Activated T-helper 9 cell treated with anti-CD3 and anti-CD28 coated beads, Interleukin-2, amount 50 U/mL, for 16 hours (primary cell): Measurements from ENCODE around the gene FA2H.
"Not testable (repeated sequence)": the region's sequence is repeated elsewhere in the genome, so short reads cannot be mapped to it uniquely, and the experiment has no call there.

Source experiments
- DNase-seq: peaks from one replicate; pipeline ENCODE4 v3.0.0-alpha.2; 2020; ENCODE audit warnings: low read depth

Gene FA2H

GRCh38 chr16:74770831-74771526 lies 3.6 kb downstream of the FA2H start:
- DNase-seq = no peak

DNA sequence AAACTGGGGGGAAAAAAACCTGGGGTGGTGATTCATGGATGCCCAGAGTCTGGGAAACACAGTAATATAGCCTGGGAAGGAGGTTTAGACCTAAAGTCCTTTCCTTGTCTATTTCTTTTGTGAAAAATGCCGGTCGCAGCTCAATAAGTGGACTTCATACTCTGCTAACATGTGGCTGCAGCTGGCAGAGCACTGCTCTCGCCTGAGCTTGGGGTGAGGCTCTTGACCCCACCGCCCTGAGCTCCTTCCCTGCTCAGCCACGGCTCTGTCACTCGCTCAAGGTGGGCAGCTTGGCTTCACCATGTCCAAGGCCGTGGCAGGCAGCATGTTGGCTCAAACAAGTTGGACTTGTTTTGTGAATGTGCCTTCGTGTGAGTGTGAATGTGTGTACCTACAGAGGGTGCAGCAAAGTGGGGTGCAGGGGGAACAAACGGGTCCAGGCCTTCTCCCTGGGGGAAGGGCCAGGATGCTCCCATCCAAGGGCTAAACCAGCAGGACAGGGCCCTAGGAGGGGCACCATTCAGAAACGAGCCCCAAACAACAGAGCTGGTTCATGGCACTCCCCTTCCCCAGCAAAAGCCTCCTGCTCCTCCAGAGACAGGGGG lies 4.9 kb downstream of the FA2H start:
- DNase-seq = no peak

DNA sequence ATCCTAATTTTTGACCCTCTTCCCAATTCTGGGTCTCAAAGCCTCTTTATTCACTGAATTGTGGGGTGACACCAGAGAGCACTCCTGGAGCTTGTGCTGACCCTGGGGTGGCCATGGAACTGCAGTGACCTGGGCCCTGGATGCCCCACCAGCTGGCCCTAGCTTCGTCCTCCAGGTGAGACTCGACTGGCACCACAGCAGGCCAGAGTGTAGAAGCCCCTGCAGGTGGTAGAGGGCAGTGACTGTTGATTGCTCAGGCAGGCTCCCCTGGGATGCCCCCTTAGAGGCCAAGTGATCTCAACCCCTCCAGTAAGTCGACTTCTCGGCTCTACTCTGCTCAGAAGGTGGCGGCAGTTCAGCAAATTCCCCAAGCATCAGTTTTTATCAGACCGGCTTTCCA lies 6.4 kb downstream of the FA2H start:
- no peak for DNase-seq

DNA sequence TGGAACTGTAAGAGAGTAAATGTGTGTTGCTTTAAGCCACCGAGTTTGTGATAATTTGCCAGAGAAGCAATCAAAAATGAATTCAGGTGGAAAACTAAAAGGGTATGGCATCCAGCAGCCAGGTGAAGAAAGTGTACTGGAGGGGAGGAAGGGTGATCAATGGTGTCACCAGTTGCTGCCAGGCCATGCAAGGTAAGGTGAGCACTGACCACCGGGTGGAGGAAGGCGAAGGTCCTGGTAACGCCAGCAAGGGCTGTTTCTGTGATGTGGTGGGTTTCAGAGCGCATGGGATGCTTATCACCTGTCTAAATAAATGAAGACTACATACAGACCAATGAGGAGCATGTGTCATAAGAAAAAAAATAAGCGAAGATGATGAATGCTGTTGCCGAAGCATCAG lies 6.9 kb downstream of the FA2H start:
- DNase-seq = no peak

DNA sequence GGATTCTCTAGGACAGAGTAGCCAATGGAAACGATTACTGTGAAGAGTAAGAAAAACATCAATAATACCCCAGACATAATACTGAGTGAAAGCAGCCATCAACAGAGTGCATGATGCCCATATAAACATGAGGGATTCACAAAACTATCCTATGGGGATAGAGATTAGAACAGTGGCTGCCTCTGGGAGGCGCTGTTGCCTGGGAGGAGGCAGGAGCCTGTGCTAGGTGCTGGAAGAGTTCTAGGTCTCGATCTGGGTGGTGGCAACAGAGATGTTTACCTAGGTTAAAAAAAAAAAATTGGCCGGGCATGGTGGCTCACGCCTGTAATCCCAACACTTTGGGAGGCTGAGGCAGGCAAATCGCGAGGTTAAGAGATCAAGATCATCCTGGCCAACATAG lies 7.9 kb downstream of the FA2H start:
- DNase-seq = no peak

DNA sequence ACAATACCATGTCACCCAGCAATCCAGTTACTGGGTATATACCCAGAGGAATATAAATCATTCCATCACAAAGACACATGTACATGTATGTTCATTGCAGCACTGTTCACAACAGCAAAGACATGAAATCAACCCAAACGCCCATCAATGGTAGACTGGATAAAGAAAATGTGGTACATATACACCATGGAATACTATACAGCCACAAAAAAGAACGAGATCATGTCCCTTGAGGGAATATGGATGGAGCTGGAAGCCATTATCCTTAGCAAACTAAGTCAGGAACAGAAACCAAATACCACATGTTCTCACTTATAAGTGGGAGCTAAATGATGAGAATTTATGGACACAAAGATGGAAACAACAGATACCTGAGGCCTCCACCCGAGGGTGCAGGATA lies 10.4 kb downstream of the FA2H start:
- DNase-seq = not testable (repeated sequence)

DNA sequence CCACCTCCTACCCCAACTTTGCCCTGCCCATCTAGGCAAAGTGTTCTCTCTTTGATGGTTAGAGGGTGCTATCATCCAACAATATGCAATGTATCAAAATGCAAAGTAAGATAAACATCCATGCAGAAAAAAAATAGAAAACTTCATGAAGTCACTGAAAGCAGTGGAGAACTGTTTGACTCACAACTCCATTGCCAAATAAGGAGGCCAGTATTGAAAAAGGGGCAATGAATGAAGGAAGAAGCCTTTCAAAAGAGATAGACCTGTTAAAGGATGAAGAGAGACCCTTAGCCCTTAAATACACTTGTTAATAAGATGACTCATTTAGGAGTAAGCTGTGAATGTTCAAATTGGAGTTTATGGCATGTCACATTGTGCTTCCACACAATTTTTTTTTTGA lies 13.0 kb downstream of the FA2H start:
- no peak for DNase-seq

GRCh38 chr16:74760007-74760767 lies 14.4 kb downstream of the FA2H start:
- DNase-seq = no peak

DNA sequence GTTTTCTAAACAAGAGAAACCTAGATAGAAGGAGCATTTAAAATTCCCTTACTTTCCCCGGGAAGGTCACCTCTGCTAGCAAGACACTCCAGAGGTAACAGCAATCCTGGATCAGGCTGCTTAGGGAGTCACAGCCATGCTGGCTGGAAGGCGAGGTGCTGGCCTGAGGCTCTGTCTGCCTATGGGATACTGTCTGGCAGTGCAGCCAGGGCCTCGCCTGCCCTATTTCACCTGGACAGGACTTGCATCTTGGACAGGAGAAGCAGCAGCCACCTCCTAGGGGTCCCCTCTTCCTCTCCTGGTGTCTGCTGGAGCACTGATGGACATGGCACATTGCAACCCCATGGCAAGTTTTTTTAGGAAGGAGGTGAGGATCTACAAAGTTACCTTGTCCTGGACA lies 15.1 kb downstream of the FA2H start:
- no peak for DNase-seq

- DNase-seq = no peak
Measured at GRCh38 chr16:74758801-74759200, 15.8 kb downstream of the FA2H start.

GRCh38 chr16:74757349-74757748 lies 17.3 kb downstream of the FA2H start:
- no peak for DNase-seq

DNA sequence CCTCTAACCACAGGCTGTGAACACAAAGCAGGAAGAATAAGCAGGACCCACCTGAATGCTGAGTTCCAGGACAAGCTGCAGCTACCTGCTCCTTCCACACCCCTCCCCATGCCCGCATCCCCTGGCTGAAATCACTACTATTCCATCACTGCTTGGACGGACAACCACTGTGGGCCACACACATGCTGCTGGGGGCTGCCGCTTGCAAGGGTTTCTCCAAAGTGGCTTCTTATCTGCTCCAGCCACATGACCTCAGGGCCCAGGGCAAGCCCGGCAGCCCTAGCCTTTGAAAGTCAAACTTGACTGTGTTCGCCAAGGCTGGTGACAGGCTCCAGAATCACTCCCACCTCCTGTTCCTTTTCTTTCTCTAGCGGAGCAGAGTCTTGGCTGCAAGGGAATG lies 18.4 kb downstream of the FA2H start:
- no peak for DNase-seq

DNA sequence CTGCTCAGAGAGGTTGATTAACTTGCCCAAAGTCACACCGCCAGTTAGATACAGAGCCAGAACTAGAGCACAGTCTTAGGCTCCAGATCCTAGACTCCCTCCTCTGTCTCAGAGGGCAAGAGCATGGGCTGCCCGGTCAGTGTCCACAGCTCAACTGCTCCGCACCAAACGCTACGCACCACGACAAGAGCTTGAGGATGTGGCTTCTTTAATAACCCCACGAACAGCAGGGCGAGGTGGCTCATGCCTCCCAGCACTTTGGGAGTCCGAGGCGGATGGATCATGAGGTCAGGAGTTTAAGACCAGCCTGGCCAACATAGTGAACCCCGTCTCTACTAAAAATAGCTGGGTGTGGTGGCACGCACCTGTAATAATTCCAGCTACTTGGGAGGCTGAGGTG lies 21.4 kb downstream of the FA2H start:
- DNase-seq = no peak

DNA sequence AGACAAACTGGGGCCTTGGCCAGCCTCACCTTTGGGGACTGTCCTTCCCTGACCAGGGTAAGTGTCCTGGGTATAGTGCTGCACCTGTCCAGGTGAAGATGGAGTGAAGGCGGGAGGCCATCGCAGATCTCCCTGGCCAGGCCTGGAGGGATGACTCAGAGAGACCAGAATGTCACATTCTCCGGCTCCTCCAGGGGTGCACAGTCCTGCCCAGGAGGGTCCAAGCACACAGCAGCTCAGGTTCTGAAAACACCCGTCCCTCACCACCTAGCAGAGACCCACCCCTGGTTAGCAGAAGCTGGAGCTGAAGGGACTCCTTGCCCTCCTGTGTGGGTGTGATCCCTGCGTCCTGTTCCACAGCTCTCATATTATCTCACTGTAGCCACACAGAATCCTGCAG lies 21.9 kb downstream of the FA2H start:
- DNase-seq = no peak

- DNase-seq = no peak
Measured at GRCh38 chr16:74752258-74752657, 22.4 kb downstream of the FA2H start.

GRCh38 chr16:74751658-74752057 lies 23.0 kb downstream of the FA2H start:
- DNase-seq = no peak

DNA sequence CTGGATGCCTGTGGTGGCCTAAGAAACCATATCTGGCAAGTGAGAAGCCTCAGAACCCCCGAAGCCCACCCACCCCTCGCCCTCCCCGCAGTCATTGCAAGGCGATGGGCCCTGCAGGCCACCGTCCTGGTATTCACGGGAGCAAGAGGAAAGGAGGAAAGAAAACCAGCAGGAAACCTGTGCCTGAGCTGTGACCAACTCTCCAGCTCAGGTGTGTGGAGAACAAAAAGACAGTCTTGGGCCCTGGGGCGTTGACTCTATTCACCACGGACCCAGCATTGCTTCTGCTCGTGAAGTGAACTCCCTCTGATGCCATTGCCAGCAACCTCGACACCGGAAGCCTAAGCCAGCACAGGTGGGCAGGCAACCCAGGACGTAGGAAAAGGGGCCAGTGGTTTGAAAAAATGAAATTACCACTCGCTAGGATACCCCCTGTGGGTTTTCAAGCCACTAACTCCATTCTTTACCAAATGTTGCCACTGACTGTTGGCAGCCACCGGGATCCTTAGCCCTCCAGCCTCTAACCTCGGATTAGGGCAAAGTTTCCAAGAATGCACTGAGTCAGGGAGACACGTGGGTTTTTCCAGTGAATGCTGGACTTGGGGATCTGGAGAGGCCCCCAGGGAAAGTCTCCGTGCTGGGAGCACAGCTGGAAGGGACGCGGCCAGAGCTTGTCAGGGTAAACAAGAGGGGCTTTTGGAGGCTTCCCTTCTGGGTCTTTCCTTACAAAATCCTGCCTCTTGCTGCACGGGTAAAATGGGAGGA lies 25.1 kb downstream of the FA2H start:
- no peak for DNase-seq

DNA sequence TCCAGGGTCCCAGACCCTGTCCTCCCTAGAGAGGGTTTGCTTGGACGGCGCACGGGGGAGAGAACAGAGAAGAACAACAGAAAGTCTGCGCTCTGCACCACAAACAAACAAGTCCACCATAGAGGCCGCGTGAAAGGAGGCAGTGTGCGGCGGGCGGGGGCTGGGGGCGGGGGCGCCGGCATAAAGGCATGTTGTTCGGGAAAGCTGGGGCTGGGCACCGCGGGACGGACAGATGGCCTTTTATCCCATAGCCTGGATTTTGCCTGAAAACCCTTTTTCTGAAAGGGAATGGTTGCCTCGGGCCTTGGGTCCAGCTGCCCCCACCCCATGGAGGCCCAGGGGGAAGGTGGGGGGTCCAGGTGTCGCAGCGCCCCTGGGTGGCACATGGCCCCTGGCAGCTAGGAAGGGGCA lies 26.0 kb downstream of the FA2H start:
- DNase-seq = no peak

- no peak for DNase-seq
Measured at GRCh38 chr16:74747716-74748615, 26.7 kb downstream of the FA2H start.

DNA sequence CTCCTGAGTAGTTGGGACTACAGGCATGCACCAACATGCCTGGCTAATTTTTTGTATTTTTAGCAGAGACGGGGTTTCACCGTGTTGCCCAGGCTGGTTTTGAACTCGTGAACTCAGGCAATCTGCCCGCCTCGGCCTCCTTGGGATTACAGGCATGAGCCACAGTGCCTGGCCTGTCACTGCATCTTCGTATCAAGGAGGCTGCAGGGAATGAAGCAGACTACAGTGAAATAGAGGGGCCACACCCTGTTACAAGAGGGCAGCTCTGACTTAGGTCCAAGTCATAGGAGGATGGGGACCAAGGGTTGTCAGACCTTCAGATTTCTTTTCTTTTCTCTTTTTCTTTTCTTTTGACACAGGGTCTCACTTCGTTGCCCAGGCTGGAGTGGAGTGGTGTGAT lies 28.7 kb downstream of the FA2H start:
- no peak for DNase-seq

DNA sequence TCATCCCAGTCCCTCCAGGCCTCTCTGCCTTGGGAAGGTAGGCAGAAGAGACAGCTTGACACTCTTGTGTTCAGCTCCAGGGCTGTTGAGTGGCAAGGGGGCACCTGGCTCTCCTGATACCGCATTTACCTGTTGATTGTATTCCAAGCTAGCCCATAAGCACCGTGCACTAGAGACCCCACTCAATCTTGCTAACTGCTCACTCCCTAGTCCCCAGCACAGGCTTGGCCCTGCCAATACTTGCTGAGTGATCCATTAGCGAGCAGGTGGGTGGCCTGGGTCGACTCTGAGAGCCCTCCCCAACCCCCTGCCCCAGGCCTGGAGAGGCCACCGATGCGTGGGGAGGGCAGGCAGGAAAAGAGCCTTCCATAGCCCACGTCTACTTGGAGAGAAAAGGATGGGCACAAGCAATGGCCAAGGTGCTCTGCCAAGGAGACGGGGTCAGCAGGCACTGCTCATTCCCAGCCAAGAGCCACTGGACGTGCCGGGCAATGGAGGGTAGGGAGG lies 29.5 kb downstream of the FA2H start:
- no peak for DNase-seq
